ENCODE measurements around the gene RAPGEF3. TPM values are rescaled to one million over a fixed set of nuclear protein-coding genes. Genes with fewer than 3 reads are reported as not detected.

RAPGEF3 gene
- total RNA-seq, 1 experiment from 2014 or later: 1.4 TPM

DNA sequence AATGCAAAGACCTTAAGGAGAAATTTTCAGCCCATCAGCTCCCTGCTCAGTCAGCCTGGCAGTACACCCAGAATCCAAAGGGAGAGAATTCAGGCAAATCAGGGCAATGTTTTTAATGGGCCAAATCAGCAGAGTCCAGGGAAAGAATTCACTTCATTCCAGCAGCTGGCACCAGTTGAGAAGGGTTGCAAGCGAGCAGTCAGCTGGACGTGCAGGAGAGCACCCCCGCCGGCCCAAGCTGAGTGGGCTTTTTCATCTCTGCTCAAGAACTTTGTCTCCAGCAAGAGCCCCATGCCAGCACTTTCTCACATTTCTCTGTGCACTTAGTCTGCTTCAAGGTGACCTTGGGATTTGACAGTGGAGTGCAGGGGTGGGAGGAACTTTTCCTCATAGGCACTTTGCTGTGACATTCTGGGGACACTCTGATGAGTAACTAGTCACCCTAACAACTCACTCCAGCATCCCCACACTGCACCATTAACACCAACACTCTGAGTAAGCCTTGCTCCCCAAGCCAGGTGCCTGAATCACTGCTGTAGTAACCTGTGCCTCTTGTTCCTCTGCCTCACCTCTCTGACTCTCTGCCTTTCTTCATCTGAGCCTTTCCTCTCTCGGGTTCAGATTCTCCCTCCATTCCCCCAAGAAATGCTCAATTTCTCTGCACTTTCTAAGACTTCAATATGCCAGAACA, 35.6 kb downstream of the RAPGEF3 start:
- DNase-seq (ENCODE audit: low read depth): no peak

DNA sequence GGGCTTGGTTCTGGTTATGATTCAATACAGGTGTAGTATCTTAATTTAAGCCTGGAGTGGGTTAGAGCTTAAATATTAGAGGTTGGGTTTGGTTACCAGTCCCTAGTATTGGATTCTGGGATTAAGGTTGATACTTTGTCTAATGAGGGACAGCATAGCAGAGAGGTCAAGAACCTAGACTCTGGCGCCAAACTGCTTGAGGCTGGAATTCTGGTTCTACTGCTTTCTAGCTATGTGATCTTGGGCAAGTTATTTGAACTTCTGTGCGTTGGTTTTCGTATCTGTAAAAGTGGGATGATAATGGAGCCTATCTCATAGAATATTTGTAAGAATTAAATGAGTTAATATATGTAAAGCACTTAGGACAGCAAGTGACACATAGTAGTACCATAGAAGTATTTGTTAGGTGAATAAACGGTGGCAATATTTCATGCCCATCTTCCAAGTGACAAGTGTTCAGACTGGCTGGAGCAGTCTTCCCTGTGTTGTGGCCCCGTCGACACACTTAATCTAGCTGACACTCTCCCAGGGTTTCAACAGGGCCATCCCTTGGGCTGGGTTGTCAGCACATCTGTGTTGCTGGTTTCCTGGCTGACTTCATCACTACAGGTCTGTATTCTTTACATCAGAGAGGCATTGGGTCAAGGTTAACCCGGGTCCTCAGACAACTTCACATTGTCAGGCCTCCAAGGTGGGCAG, 36.4 kb downstream of the RAPGEF3 start:
- DNase-seq (ENCODE audit: low read depth): no peak

DNA sequence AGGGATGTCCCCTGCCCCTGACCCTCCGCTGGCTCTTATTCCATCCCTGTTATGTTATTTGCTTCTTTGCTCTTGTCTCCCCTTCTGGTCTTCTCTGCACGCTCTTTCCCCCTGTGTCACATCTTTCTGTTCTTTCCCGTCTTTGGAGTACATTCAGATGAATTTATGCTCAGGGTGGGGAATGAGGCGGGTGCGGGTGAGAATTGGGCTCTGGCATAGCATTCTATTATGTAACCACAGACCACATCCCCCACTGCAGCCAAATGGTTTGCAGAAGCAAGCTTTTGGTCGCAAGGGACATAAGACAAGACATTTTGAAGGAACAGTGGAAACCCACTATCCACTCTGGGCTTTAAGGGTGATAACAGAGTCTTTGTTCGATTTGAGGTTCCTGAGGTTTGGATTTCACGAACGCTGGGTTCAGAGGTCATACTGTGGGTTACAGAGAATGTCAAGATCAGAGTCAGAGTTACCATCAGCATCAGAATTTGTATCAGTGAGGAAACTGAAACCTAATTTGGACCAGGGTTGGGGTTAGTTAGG, 37.2 kb downstream of the RAPGEF3 start:
- DNase-seq (ENCODE audit: low read depth): no peak

DNA sequence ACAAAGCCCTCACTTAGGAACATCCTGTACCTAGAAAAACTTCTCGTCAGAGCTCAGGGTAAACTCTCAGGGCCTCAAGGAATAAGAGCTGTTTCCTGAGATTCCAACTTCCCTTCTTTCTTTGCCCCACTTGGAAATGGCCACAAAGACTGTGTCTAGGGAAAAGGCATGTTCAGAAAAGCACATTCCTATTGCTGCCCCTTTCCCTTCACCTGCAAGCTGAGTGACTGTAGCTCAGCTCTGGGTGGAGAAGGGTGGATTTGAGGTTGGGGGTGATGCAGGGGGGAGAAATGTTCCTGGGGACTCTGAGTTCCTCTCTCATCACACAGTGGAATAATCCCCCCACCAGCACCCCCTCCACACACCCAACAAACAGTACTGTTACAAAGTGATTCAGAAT, 40.1 kb downstream of the RAPGEF3 start:
- DNase-seq (ENCODE audit: low read depth): no peak

- peak; percentile 85 for DNase-seq (ENCODE audit: low read depth)
These were observed 41.1 kb downstream of the RAPGEF3 start for GRCh38 chr12:47717443-47718193.

DNA sequence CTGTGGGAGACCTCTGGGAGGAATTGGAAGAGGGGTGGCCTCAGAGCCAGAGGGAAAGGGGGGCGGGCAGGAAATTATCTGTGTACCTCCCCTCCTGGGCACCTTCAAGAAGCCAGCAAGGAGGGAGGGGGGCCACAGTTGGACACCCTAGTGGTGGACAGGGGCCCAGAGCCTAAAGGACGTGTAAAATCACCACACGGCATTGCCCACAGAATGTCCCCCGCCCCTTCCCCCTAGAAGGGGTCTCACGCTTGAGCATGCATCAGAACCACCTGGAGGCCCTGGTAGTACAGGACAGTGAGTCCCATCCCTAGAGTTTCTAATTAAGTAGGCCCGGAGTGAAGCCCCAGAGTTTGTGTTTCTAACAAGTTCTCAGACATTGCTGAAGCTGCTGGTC, 41.6 kb downstream of the RAPGEF3 start:
- DNase-seq (ENCODE audit: low read depth): no peak

DNA sequence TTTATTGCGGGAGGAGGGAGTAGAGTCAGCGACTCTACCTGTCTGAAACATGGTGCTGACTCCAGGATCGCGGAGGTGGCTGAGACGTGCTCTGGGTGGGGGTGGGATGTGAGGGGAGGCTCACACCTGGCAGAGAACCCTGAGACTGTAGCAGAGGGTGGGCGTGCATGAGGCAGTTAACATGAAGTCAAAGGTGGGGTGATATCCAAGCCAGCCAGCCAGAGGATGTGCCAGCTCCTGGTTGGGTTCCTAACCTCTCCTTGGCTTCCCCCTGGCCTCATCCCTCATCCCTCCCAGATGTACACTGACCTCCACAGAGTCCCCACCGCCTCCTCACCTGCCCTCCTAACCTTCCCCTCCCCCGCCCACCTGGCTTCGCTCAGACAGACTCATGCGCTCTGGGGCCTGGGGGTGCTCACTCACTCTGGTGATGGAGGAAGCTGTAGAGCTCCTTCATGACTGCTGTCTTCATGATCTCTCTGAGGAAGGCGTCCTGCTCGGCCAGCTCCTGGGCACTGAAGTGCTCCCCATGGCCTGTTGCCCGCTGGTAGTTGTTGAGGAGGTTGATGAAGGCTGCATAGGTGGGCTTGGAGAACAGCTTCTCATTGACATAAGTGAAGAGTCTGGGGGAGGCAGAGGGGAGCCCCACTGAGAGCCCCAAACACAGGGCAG, 42.7 kb downstream of the RAPGEF3 start:
- DNase-seq (ENCODE audit: low read depth): no peak

DNA sequence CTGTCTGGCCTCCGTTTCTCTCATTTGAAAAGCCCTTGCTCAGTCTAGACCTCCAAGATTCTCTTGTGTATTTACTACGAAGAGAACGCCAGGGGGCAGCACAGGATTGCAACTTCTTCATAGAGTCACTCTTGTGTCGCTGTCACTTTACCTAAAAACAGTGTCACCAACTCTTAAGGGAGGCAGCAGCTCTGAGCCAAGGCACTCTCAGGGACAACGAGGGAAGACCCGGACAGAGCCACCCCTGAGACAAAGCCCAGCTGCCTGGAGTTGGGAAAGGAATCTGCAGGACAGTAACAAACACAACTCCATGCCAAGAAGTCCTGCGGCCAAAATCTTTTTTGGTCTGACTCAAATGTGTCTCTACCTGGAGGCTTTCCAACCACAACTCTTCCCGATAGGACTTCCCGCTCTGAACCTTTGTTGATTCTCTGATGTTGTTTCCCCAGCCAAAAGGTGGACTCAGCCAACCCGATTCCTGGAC, 43.2 kb downstream of the RAPGEF3 start:
- DNase-seq (ENCODE audit: low read depth): peak; percentile 70

DNA sequence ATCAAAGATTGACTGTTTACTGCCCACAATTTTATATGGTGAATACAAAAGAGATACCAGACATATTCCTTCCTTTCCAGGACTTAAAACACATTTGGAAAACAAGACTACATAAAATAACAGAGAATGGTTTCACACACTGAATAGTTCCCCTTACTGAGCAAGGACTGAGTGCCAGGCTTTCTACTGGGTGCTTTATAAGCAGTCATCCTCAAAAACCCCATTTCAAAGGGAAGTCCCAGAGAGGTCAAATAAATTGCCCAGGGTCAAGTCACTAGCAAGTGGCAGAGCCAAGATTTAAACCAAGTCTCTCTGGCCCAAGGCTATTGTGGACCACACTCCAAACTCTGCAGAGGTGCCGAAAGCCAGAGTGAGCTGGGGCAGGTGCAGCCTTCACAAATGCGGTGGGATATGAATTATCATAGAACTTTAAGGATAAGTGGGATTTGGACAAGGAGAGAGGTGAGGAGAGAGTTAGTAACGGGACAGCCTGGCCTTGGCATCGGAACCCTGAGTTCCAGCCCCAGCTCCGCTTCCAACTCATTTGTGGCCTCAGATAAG, 43.8 kb downstream of the RAPGEF3 start:
- no peak for DNase-seq (ENCODE audit: low read depth)

DNA sequence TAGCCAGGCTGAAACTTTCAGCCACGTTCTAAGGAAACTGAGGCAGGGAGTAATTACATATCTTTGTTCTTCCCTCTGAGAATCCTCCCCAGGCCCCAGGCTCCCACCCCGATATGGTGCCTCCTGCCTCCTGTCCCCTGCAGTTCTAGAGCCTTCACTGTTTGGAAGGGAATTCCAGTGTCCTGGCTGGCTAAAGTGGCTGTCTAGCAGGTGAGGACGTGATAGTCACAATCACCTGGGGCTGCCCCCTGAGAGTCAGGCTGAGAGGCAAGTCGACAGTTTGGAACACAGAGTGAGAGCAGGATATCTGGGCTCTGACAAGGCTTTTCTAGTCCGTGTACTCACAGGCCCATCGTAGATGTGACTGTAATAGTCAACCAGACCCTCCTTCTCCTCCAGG, 46.5 kb downstream of the RAPGEF3 start:
- DNase-seq (ENCODE audit: low read depth): no peak

DNA sequence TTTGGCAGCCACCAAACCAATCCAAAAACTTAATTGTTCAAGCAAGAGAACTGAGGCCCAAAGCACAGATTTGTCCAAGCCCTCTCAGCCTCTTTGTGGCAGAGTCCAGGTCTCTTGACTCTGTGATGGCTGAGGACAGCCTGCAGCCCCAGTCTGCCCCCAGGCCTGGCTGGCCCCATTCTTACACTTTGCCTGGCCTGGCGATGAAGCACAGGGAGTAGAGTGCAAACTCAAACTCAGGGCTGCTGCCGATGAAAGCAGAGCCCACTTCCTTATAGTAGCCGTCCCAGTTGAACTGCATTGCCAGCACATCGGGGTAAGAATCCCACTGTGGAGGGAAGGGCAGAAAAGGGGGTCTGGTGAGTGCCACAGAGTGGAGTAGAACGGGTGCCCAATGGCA, 47.2 kb downstream of the RAPGEF3 start:
- no peak for DNase-seq (ENCODE audit: low read depth)

DNA sequence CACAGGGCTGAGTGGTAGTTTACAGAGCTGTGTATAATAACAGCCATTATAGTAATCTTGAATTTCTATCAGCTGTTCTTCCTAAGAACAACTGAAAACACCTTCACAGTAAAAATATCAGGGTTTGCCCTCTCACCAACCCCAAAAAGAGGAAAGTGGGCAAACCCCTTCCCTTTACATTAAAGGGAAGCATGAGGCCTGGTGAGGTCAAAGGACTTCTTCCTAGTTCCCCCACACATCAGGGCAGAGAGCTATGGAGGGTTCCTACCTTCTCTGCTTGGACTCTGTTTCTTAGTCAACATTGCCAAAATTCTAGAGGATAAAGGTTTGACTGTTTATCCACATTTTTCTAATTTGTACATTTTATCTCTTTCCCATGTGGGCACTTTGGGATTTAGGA, 48.4 kb downstream of the RAPGEF3 start:
- DNase-seq (ENCODE audit: low read depth): no peak

GRCh38 chr12:47709671-47710070, 49.0 kb downstream of the RAPGEF3 start:
- DNase-seq (ENCODE audit: low read depth): no peak

DNA sequence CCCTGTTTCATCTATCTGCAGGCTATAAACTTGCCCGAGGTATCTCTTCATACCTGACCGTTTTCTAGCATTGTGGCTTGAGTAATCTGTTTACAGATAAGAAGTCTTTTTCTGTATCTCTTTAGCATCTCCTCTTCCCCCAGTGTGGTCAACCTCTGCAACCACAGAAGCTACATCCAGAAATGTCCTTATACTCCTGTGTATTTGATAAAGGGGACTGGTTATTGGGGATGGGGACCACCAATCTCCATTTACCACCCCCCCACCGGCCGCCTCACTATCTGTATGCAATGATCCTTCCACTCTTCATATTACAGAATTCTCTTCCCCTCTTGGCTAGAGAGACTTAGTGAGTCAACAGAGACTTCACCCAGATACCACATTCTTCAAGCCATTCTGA, 49.4 kb downstream of the RAPGEF3 start:
- DNase-seq (ENCODE audit: low read depth): no peak

DNA sequence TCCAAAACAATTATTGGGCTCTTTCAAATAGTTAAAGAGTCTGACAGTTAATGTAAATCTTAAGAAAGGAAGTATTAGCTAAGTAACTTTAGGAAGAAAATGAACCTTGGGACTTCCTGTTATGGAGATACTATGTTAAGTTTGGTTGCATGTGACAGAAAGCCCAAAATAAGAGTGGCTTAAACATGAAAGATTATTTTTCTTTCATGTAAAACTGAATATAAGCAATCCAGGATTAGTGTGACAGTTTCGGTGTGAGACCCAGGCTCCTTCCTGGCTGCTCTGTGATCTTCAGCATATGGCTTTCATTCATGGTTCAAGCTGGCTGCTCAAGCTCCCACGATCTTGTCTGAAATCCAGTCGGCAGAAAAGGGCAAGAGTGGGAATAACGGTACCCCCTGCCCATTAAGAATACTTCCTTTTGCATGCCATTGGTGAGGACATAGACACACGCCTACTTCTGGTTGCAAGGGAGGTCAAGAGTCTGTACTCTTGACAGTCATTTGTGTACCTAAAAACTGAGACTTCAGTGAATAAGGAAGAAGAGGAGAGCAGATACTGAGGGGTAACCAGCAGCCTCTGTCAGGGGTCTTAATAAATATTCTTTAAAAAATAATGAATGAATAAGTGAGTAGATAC, 50.7 kb downstream of the RAPGEF3 start:
- no peak for DNase-seq (ENCODE audit: low read depth)

GRCh38 chr12:47707355-47707754, 51.3 kb downstream of the RAPGEF3 start:
- no peak for DNase-seq (ENCODE audit: low read depth)

DNA sequence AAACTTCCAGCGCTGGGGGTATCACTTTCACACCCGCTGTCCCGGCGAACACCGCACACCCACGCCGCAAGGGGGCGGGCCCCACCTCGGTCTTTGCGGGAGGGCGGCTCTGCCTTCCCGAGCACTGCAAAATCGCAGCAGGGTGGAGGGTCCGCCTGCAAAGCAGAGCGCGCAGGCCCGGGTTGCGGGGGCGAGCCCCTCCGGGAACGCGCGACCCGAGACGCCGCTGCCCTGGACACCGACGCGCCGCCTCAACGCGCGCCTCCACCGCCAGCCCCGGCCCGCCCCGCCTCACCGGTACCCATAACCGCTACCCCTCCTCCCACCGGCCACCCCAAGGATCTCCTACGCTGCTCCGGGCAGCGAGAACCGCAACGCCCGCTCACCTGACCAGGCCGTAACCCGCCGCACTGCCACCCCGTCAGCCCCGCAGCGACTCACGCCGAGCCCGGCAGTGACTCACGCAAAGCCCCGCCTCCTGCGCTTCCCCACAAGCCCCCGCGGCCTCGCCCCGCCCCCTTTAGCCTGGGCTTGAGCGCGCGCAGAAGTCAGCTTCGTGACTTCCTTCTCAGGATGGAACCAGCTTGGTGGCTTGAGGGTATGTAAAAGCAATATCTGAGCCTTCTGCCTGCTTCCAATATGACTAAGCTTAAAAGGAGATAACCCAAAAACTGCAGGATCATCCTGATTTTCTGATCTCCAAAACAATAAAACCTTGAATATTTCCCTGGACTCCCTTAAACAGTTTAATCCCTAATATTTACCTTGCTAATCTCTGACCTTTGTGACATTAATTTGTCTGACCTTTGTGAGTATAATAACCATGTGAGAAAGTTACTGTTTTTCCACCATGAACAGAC, 52.9 kb downstream of the RAPGEF3 start, which contains the start of gene RPAP3:
Gene RPAP3 (minus strand): TSS at position 465 of the 860 bp plus-strand sequence. CDS start 3,190 bp downstream, outside the sequence.
- DNase-seq (ENCODE audit: low read depth): peak; percentile 99

- DNase-seq (ENCODE audit: low read depth): no peak
These were observed 53.5 kb downstream of the RAPGEF3 start for GRCh38 chr12:47705229-47705565.

GRCh38 chr12:47704719-47705118, 54.0 kb downstream of the RAPGEF3 start:
- DNase-seq (ENCODE audit: low read depth): no peak

GRCh38 chr12:47700263-47700662, 58.4 kb downstream of the RAPGEF3 start:
- no peak for DNase-seq (ENCODE audit: low read depth)

Data from Daoy (cell line).